H1 (cell line): Measurements from ENCODE around the gene CA10. TPM values are rescaled to one million over a fixed set of nuclear protein-coding genes. Genes with fewer than 3 reads are reported as not detected.

Experiments
- KDM4A ChIP-seq: IDR thresholded peaks from one replicate; pipeline ENCODE4 v1.7.1; 2012; ENCODE audit warnings: low read depth, mild to moderate bottlenecking, moderate library complexity, low read length, inconsistent platforms; ENCODE audit not compliant: severe bottlenecking
- MAFK ChIP-seq: IDR thresholded peaks from 2 replicates; pipeline ENCODE4 v1.6.1; 2012; ENCODE audit warnings: low read depth, mild to moderate bottlenecking, improper control_type of control experiment, low read length
- SP4 ChIP-seq: IDR thresholded peaks from 2 replicates; pipeline ENCODE4 v1.6.1; 2012; ENCODE audit warnings: low read length, inconsistent platforms
- polyA plus RNA-seq, 7 experiments: library from polyadenylated mRNA; depleted of rRNA in 3 of 7; stranded (reverse) in 5 of 7; unstranded in 2 of 7; fragments of >200 nt in 5 of 7; fragments of 200-250 nt in 2 of 7; gene quantifications; 1 replicate in 5 of 7; 2 replicates in 1 of 7; 4 replicates in 1 of 7; pipeline versions ENCODE4 v1.2.1 to v1.2.3, GENCODE V29; 2011 to 2013; ENCODE audit warnings: missing spikeins in 2 of 7, mixed read lengths in 2 of 7
- total RNA-seq: library from RNA; stranded (reverse); fragmentation: NEBNext Ultra II Directional; extraction: Animal tissue kit (Norgen Biotek cat#: 25700); gene quantifications from 2 replicates; pipeline ENCODE4 v1.2.1, GENCODE V29; 2021

CA10 gene
- total and polyA plus RNA-seq, 2 of the 8 experiments (the other 6 are each of a cell fraction or from before 2014, with no cell fraction given): 0.60 to 0.63 TPM

- TF ChIP-seq MAFK (no peak), SP4 (no peak), KDM4A (no peak)
Measured at GRCh38 chr17:51794466-51794865, 364.0 kb downstream of the CA10 start (continued).
